SHP77 treated with DMSO at 0.1 percent for 48 hours (cell line): ENCODE data around the gene ME3.

Source experiments
- DNase-seq: peaks from one replicate; lab custom pipeline; 2025; lab: John Stamatoyannopoulos, UW

ME3 gene

DNA sequence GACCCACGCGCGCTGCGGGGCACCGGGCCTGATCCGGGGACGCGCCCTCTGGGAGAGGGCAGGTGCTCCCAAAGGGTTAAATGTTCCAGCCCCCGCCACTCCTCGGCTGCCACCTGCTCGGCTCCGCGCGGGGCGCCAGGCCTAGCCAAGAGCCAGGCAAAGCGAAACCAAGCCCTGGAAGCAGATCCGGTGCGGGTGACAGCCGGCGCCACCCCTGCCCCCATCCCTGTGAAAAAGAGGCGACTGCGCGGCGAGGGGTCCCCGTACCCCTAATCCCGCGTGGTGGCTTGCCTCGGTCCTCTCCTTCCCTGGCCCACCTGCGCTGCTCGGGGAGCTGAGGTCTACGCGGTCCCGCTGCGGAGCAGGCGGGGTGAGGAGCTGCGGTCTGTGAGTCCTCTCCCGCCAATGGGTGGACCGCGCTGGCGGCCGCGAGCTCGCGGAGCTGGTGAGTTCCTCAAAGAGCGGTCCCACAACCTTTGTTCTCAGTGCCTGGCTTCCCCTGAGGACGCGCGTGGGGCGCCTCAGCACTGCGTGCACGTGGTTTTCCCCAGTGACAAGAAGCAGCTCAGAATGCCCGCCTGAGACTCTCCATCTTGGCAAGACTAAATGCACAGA lies at the start of gene ME3:
Gene ME3, minus strand, starts transcription at position 610 of the 615 bp plus-strand sequence.
- DNase-seq, result no peak

DNA sequence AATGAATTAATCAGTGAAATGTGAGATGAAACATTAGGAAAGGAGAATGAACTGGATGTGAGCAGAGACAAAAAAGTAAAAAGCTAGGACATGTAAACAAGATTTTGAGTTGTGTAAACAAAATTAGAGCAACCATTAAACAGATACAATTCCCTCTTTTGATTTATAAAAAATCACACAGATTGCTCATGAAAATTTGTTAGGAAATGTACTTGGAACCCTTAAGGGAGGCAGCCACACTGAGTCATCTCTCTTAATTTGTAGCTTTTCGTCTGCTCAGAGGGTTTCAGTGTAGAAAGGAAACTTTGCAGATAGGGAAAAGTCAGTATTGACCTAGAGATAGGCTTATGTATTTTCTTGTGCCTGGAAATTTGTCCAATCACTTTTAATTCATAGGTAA lies 49.6 kb upstream of the ME3 start:
- DNase-seq, result no peak

DNA sequence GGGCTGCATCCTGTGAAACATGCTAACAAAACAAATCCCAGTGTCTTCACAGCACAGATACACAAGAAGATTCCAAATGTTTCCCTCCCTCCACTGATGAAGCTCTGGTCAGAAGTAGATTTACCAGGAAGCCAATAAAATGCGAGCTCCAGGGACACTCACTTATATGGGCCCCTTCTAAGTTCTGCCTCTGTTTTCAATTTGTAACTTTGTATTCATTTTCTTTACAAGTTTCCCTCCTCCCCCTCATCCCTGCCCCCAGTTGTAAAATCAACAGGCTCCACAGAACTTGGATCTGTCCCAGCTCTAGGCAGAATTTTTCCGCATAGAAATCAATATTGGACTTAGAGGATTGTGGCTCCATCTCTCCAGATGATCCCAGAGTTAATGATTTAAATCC lies 48.1 kb upstream of the ME3 start:
- DNase-seq, result no peak

DNA sequence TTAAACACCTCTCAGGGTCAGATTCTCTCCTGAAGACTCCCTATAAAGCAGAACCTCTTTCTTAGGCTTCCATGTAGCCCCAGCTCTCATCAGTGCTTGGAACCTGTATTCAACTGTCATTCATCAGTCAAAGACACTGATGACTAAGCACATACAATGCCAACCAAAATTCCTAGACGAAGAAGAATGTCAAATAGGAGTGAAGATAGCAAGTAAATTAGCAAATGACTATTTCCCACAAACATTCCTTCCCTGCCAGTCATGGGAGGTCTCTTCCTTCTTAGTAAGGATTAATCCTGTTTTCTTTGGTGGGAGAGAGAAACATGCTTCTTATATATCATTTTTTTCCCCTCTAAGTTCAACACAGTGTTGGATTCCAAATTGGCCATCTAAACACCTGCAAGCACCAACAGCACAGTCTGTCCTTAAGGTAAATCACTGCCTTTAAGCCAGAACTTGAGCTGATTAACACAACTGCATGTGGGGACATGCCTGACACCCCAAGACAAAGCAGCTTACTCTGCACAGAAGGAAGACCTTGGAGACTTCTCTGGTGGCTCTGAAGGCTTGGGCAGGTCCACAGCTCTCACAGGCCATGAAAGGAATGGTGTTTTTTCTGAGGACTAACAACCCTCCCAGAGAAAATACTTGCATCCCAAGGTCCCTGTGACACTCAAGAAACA lies 47.5 kb upstream of the ME3 start:
- no peak for DNase-seq

DNA sequence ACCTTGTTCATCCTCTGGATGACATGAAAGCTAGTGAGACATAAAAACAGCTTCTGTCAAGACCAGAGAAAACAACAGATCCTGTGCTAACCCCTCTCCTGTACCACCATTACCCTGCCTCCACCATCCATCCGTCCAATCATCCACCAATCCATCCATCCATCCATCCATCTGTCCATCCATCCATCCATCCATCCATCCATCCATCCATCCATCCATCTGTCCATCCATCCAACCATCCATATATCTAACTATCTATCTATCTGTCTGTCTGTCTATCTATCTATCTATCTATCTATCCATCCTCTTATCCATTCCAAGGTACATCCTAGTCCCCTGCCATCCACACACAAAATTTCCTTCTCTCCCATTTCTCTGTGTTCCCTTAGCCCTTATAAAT lies 46.6 kb upstream of the ME3 start:
- no peak for DNase-seq

DNA sequence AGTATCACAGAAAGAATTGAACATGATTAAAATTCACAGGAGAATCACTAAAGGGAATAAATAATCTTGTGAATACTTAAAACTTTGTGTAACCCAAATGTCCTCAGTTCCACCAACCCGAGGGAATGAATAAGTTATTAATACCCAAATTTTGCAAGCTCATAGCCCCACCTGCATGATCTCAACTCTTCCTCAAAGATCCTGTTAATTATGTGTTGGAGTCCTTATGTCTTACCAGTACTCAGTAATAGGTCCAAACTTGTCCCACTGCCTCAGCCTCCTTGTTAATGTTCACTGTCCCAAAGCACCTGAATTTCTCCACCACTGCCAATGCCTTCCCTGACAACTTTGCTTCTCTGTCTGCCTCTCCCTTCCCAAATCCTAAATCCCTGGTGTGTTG lies 46.1 kb upstream of the ME3 start:
- no peak for DNase-seq

DNA sequence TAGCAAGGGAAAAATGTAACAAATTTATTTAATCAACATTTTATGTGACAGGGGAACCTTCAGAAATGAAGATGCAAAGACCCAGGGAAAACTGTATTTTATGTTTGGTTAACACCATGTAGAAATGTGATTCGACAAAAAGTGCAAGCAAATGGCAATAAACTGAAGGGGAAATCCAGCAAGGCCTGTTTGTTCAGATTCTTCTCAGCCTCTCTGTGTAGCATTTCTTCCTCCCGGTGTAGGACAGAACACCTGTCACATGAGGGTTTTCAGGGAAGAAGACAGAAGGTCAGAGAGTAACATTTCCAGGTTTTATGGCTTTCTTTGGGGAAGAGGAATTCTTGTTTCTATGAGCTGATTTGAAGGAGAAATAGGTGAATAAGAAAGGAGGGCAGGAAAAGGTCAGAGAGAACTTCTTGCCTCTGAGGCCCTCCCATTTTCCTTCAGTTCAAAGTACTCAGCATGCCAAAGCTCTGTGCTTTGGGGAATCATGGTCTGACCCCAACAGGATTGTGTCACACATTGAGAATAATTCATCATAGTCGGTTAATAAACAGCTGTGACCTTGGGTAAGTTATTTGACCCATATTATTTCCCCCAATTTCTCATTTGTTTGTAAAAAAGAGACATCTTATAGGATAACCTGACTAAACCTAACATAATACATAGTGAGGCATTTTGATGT lies 45.5 kb upstream of the ME3 start:
- DNase-seq, result no peak

DNA sequence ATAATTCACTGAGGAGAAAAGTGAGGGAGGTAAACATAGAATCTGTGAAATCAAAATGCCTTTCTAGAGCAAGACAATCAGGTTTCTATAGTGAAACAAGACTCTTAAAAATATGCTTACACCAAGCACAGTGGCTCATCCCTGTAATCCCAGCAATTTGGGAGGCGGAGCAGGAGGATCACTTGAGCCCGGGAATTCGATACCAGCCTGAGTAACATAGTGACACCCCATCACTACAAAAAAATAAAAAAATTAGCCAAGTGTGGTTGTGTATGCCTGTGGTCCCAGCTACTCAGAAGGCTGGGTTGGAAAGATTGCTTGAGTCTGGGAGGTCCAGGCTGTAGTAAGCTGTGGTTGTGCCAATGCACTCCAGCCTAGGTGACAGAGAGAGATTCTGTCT lies 43.2 kb upstream of the ME3 start:
- DNase-seq, result no peak

DNA sequence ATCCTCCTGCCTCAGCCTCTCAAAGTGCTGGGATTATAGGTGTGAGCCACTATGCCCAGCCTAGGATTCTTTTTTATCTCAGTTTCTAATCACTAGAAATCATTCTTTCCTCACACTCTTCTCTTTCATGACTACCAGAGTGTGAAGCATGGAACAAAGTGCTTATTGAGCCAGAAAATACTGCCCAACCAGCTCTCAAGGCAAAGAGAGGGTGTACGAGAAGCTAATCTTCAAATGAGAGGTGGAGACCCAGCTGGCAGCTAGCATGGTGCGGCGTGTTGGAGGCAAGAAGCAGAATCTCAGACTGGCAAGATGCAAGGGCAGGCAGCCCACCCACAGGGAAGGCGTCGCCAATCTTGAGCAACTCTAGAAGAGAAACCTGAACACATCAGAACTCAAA lies 41.1 kb upstream of the ME3 start:
- no peak for DNase-seq

DNA sequence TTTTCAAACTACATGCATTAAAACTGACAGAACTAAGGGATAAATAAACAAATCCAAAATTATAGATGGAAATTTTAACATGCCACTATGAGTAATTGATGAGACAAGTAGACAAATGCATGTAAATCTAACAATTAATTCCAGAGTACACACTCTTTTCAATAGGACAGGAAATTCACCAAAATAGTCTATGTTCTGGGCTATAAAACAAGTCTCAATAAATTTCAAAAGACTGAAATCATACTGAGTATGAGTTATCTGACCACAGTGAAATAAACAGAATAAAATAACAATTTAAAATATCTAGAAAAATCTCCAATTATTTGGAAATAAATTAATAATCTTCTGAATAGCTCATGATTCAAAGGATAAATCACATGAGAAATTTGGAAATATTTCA lies 38.5 kb upstream of the ME3 start:
- DNase-seq, result no peak

DNA sequence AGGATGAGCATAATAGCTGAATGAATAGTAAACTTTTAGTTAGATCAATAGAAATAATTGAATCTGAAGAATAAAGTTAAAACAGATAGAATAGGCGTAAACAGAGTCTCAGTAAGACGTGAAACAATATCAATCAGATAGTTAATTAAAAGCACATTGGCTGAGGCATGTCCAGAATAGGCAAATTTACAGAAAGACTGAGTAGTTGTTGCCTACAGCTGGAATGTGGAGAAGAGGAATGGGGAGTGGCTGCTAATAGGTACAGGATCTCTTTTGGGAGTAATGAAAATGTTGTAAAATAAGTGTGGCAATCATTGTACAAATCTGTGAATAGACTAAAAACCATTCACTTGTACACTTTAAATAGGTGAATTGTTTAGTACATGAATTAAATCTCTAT lies 36.3 kb upstream of the ME3 start:
- DNase-seq, result no peak

DNA sequence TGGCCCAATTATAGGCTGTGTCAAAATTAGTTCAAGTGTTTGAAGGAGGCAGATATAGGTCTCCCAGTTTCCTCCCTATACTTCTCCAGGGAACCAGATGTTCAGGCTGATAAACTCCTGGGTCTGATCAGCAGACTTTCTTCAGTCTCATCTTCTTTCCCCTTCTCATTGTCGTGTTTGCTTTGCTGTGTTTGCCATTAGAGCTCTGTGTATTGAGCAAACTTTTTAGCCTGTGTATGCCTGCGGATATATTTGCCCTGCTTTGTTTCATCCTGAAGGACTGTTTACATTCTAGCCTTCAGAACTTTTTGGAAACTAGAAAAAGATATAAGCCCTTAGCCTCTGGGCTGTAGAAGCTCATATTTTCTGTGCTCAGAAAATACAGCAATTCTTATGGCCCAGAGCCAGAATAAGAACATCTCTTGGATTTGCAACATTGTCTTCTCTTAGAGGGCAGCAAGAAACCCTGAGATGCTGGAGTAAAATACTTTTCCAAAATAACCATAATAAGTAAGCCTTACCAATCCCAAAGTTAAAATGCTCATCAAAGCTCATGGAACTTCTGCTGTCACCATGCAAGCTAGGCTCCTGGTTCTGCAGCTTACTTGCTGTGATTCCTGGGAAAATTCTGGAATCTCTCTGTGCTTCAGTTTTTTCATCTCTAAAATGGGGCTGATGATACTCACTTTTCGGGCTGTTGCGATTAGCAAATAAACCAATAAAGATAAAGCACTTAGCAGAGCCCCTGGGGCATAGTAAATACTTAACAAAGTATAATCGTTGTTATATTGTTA lies 34.1 kb upstream of the ME3 start:
- no peak for DNase-seq

DNA sequence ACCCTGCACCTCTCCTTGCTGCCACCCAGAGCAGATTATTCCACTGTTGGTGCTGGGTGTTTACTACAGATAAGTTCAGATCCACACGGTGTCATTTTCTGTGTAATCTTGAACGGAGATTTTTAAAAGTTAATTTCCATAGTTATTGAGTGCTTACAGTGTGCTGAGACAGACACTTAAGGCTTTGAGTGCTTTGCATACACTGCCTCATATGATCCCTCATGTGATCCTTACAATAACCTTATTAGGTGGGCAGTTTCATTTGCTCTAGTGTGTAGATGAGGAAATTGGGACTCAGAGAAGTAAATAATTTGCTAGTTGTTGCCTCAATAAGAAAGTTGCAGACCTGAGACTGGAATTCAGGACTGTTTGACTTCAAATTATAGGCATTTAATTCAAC lies 32.3 kb upstream of the ME3 start:
- DNase-seq, result no peak

DNA sequence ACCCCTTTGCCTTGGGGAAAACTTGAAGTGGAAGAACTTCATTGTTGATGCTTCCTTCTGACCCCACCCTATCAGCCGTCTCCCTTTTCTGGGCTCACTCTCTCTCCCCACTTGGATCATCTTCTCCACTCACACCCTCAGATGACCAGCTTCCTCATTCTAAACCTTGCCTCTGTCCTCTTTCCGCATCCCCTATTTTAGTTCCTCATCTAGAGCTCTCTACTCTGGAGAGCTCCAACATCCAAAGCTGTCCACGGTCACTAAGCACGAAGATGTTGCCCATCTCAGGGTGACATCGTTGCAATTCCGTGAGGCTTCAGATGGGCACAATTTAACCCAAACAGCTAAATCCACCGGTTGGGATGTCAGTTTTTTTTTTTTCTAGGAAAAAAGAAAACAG lies 31.6 kb upstream of the ME3 start:
- DNase-seq, result no peak

DNA sequence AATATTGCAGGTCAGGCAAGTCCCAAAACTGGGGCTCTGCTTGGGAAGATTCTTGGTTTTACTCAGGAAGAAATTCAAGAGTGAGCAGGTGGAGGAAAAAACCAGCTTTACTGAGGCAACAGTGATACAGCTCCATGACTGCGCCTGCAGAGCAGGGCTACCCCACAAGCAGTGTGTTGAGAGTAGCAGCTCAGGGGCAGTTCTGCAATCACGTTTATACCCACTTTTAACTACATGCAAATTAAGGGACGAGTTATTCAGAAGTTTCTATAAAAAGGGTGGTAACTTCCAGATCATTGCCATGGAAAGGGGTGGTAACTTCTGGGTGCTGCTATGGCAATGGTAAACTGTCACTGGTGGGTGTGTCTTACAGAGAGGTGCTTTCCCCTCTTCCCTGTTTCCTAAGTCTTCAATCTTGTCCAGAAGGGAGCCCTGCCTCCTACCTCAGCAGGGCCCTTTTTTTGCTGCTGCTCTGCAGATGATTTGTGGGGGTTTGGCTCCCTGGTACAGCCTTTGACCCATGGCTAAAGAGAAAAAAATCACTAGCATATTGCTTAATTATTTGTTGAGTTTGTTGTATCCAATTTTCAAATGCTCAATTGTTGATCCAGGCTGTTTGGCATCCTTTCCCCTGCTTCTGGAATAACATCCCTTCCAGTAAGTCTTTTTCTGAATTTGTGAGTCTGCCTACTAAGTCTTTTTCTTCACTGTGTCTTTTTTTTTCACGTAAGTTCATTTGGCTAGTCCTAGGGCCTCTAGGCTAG lies 30.0 kb upstream of the ME3 start:
- no peak for DNase-seq

DNA sequence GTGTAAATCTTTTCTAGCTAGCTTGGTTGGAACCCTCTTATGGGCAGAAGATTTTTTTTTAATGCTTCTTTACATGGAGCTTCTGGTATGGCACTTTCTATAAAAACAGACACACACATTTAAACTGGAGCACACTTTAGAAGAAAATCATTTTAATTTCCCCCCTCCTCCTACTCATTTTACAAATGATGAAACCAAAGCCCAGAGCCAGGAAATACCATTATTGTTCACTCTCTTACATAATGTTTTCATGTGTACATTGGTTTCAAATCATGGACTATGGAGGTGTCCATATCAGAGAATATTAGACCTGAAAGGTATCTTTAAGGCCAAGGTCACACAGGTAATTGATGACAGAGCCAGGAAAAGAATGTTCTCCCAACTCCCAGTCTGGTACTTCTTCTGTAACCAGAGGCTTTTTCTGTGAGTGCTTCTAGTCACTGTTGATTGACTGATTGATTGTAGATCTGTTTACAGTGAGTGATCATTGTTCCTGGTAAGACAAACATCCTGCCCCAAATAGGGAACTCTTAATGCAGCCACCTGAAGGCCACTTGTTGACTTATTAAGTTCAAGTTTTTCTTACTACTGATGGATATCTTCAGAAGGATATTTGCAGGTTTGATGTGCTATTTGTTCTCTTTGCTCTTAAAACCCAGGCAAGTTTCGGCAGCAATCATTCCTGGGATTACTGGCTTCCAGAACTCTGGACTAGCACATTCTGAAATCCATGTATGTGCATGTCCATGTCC lies 26.8 kb upstream of the ME3 start:
- no peak for DNase-seq

DNA sequence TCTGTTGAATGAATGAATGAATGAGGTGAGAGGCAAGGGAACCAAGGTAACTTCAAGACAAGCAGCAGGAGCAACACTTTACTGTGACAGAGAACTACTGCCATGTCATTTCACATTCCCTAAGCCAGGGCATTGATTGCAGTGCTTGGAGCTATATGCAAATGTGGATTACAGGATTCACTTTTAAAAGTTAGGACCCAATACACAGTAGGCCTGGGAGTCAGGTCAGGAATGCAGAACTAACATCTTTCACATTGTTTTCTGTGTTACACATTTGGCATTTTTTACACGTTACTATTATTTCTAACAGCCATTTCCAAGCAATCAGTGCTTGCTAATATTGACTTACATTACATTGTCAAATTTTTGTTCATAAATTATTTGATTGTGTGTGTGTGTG lies 26.2 kb upstream of the ME3 start:
- no peak for DNase-seq

DNA sequence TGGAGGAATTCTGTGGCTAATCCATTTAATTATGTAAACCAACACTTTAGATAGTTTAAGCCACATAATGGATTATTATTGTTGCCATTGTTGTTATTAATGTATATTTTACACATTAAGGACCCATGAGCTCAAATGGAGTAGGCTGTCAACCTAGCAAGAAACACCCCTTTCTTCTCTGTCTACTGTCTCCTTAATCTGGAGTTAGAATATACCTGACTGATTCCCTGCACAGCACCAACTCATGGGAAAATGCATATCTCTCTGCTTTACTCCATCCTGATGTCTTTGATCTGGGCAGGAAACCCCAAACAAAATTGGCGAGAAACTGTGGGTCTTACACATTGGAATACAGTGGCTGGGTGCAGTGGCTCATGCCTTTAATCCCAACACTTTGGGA lies 24.0 kb upstream of the ME3 start:
- DNase-seq, result no peak

DNA sequence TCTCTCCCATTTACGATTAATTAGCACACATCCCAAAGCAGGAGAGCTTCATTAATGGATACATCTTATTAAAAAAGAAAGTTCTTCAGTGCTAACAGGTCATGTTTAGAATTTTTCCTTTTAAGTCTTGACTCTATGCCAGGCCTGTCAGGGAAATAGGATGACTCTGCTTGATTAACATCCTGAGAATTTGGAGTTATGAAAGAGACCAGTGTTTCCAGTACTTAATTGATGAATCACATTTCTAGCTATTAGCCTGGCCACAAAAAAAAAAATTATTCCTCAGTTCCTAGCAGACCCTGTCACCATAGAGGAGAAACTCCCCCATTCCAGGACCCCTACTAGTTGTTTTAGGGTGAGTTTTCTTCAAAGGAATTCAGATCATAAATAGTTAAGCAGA lies 23.6 kb upstream of the ME3 start:
- DNase-seq, result no peak

DNA sequence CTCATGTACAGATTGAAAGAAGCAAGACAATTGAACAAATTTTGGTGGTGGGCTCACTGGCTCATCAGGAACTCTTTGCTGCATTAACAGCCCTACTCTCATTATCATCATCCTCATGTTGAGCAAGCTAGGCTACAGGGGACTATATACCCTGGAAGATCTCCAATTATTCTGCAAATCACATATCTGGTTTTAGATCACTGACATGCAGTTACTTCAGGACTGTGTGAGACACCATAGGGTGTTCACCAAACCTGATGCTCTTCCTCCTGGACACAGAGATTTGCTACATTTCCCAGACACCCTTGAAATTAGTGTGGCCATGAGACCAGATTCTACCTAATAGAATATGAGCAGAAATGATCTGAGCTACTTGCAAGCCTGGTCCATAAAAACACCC lies 23.0 kb upstream of the ME3 start:
- no peak for DNase-seq

DNA sequence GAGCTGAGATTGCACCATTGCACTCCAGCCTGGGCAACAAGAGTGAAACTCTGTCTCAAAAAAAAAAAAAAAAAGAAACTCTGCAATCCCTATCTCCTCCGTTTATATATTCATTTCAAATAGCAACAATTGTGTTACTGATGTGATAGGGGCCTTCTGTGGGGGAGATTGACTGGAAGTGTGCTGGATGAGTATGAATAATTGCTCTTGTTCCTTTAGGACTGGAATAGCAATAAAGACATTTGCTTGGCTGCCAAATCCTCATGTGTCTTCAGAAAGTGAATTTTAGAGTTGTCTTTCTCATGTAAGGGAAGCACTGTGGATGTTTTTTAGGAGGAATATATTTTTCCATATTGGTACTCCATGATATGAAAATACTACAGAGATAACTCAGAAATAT lies 21.1 kb upstream of the ME3 start:
- no peak for DNase-seq
